ENCODE data around the gene DPP3. TPM values are rescaled to one million over a fixed set of nuclear protein-coding genes. Genes with fewer than 3 reads are reported as not detected.

DPP3 gene
- total RNA-seq, 1 experiment from 2014 or later, result 93.3 TPM

- TF ChIP-seq CTCF (conservative IDR thresholded peaks at IDR 0.05; ENCODE audit: low read depth, low read length) (no peak), EZH2 (IDR thresholded peaks at IDR 0.05; ENCODE audit: borderline replicate concordance, low read depth, low read length, poor library complexity, severe bottlenecking) (no peak)
- intact Hi-C loops (cut with micrococcal nuclease; ENCODE audit: unreplicated experiment), result no loop called here
- ChIA-PET POLR2A (ENCODE audit: low non-redundant PET) (no interaction called here), CTCF (interaction anchor here (0.6 kb wide), 1 partner anchor 65 kb away, joined by 4 read pairs; no protein-coding TSS in a partner anchor)
- no TSS peak for BruUV-seq (replicated peaks)
- Histone ChIP-seq H3K36me3 (ENCODE audit: insufficient read depth, low read length, poor library complexity, severe bottlenecking) (peaks cover 13% of the 10 kb centered on the region), H3K4me1 (ENCODE audit: insufficient read depth, low read length, poor library complexity, severe bottlenecking) (no peaks in the 10 kb centered on the region), H3K27me3 (replicated peaks; ENCODE audit: insufficient read depth, low read depth, low read length, poor library complexity) (no peaks in the 10 kb centered on the region), H3K27ac (ENCODE audit: low read depth, low read length, poor library complexity, severe bottlenecking) (no peak overlapping the region), H3K4me3 (ENCODE audit: low read depth, low read length, poor library complexity, severe bottlenecking) (no peak overlapping the region), H3K9me3 (ENCODE audit: low read depth, low read length, poor library complexity, severe bottlenecking) (no peaks in the 10 kb centered on the region)
- DNase-seq (ENCODE audit: low spot score), result no peak
Measured at GRCh38 chr11:66471142-66471541, 9.1 kb upstream of the DPP3 start.

- intact Hi-C loops (cut with micrococcal nuclease; ENCODE audit: unreplicated experiment), result no loop called here
- peaks cover 17% of the 10 kb centered on the region for H3K36me3 ChIP-seq (ENCODE audit: insufficient read depth, low read length, poor library complexity, severe bottlenecking)
- CTCF ChIA-PET, result interaction anchor here (0.6 kb wide), 1 partner anchor 65 kb away, joined by 4 read pairs; no protein-coding TSS in a partner anchor
- no peak overlapping the region for H3K27ac ChIP-seq (ENCODE audit: low read depth, low read length, poor library complexity, severe bottlenecking)
- TF ChIP-seq EZH2 (IDR thresholded peaks at IDR 0.05; ENCODE audit: borderline replicate concordance, low read depth, low read length, poor library complexity, severe bottlenecking) (no peak), CTCF (conservative IDR thresholded peaks at IDR 0.05; ENCODE audit: low read depth, low read length) (no peak)
- H3K9me3 ChIP-seq (ENCODE audit: low read depth, low read length, poor library complexity, severe bottlenecking), result no peaks in the 10 kb centered on the region
- BruUV-seq (replicated peaks), result no TSS peak
- no peaks in the 10 kb centered on the region for H3K27me3 ChIP-seq (replicated peaks; ENCODE audit: insufficient read depth, low read depth, low read length, poor library complexity)
- no peak overlapping the region for H3K4me3 ChIP-seq (ENCODE audit: low read depth, low read length, poor library complexity, severe bottlenecking)
- no peak for DNase-seq (ENCODE audit: low spot score)
- POLR2A ChIA-PET (ENCODE audit: low non-redundant PET), result no interaction called here
- H3K4me1 ChIP-seq (ENCODE audit: insufficient read depth, low read length, poor library complexity, severe bottlenecking), result no peaks in the 10 kb centered on the region
Measured at GRCh38 chr11:66472054-66472453, 8.2 kb upstream of the DPP3 start.

- intact Hi-C loops (cut with micrococcal nuclease; ENCODE audit: unreplicated experiment), result no loop called here
- no peak for DNase-seq (ENCODE audit: low spot score)
- Histone ChIP-seq H3K4me3 (ENCODE audit: low read depth, low read length, poor library complexity, severe bottlenecking) (no peak overlapping the region), H3K36me3 (ENCODE audit: insufficient read depth, low read length, poor library complexity, severe bottlenecking) (peaks cover 17% of the 10 kb centered on the region), H3K4me1 (ENCODE audit: insufficient read depth, low read length, poor library complexity, severe bottlenecking) (no peaks in the 10 kb centered on the region), H3K27me3 (replicated peaks; ENCODE audit: insufficient read depth, low read depth, low read length, poor library complexity) (no peaks in the 10 kb centered on the region), H3K9me3 (ENCODE audit: low read depth, low read length, poor library complexity, severe bottlenecking) (no peaks in the 10 kb centered on the region), H3K27ac (ENCODE audit: low read depth, low read length, poor library complexity, severe bottlenecking) (no peak overlapping the region)
- CTCF ChIA-PET, result no interaction called here
- BruUV-seq (replicated peaks), result no TSS peak
- TF ChIP-seq EZH2 (IDR thresholded peaks at IDR 0.05; ENCODE audit: borderline replicate concordance, low read depth, low read length, poor library complexity, severe bottlenecking), result no peak
- no peak for TF ChIP-seq CTCF (conservative IDR thresholded peaks at IDR 0.05; ENCODE audit: low read depth, low read length)
- POLR2A ChIA-PET (ENCODE audit: low non-redundant PET), result no interaction called here
Measured at GRCh38 chr11:66473167-66473566, 7.1 kb upstream of the DPP3 start.
